Measurements from ENCODE around the gene LACTBL1. TPM values are rescaled to one million over a fixed set of nuclear protein-coding genes. Genes with fewer than 3 reads are reported as not detected.
A peak's percentile ranks its signal among the peaks of the same experiment; 100 is the strongest.

Gene LACTBL1
- total RNA-seq, 1 donor = not detected

DNA sequence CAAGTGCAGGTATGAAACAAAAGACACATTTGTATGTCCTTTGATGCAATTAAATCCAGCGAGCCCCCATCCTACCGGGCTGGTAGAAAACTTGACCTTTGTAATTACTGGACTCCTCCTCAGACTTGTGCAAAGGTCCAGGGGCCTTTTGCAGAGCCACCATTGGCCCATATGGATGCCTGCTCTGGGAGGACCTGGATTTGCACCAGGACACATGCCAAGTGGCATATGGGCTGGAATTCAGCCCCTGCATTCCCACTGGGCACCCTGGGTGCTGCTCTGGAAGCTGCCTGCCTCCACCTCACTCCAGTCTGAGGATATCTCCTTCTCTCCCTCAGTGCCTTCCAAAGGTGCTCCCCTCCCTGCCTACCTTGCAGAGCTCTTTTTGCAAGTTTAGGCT, 36.0 kb downstream of the LACTBL1 start:
- Histone ChIP-seq H3K36me3 (ENCODE audit: insufficient read depth, low read length) (no peaks in the 10 kb centered on the region), H2AFZ (ENCODE audit: low read length) (no peak overlapping the region), H3K4me3 (ENCODE audit: insufficient read depth, low read length) (no peak overlapping the region)

DNA sequence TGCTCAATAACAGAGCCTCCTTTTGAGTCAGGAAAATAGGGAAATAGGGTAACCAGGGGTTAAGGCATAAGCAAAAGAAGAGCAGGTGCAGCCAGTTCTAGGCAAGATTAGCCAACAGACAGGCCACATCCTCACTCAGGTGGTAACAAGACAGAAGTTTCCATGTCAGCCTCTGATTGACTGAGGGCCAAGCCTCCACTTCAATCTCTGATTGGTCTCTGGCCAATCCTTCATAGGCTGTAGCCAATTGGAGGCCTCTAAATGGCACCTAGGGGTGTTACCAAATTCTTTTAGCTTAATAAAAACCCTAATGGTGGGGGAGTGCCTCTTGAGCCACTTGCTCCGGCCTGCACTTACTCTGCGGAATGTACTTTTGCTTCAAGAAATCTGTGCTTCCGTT, 37.2 kb downstream of the LACTBL1 start:
- H3K9me3 ChIP-seq (ENCODE audit: low read depth, low read length) = no peaks in the 10 kb centered on the region
- H2AFZ ChIP-seq (ENCODE audit: low read length) = no peak overlapping the region
- H3K27ac ChIP-seq (ENCODE audit: low read depth, low read length) = no peak overlapping the region
- H3K4me2 ChIP-seq (ENCODE audit: insufficient read depth, low read length) = no peak overlapping the region
- no peaks in the 10 kb centered on the region for H3K4me1 ChIP-seq (ENCODE audit: insufficient read depth, low read length)
- peaks cover 5% of the 10 kb centered on the region for H3K27me3 ChIP-seq (ENCODE audit: insufficient read depth, low read length)
- TF ChIP-seq, protein P1, sequence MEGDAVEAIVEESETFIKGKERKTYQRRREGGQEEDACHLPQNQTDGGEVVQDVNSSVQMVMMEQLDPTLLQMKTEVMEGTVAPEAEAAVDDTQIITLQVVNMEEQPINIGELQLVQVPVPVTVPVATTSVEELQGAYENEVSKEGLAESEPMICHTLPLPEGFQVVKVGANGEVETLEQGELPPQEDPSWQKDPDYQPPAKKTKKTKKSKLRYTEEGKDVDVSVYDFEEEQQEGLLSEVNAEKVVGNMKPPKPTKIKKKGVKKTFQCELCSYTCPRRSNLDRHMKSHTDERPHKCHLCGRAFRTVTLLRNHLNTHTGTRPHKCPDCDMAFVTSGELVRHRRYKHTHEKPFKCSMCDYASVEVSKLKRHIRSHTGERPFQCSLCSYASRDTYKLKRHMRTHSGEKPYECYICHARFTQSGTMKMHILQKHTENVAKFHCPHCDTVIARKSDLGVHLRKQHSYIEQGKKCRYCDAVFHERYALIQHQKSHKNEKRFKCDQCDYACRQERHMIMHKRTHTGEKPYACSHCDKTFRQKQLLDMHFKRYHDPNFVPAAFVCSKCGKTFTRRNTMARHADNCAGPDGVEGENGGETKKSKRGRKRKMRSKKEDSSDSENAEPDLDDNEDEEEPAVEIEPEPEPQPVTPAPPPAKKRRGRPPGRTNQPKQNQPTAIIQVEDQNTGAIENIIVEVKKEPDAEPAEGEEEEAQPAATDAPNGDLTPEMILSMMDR (IDR thresholded peaks at IDR 0.05; ENCODE audit: extremely low read depth, low read depth, low read length) = no peak
- no peaks in the 10 kb centered on the region for H4K20me1 ChIP-seq (ENCODE audit: insufficient read depth, low read length)
- no peak overlapping the region for H3K4me3 ChIP-seq (ENCODE audit: insufficient read depth, low read length)
- no peaks in the 10 kb centered on the region for H3K36me3 ChIP-seq (ENCODE audit: insufficient read depth, low read length)
- no peak for DNase-seq (ENCODE audit: insufficient read length, low spot score, missing footprints)
- no peaks in the 10 kb centered on the region for H3K79me2 ChIP-seq (ENCODE audit: insufficient read depth, low read length)

More for the DNA sequence above, 36.0 kb downstream of the LACTBL1 start:
- Histone ChIP-seq H3K79me2 (ENCODE audit: insufficient read depth, low read length) (no peaks in the 10 kb centered on the region), H3K4me2 (ENCODE audit: insufficient read depth, low read length) (no peak overlapping the region), H3K9me3 (ENCODE audit: low read depth, low read length) (peaks cover 5% of the 10 kb centered on the region), H3K27ac (ENCODE audit: low read depth, low read length) (no peak overlapping the region), H3K27me3 (ENCODE audit: insufficient read depth, low read length) (peaks cover 5% of the 10 kb centered on the region), H3K4me1 (ENCODE audit: insufficient read depth, low read length) (no peaks in the 10 kb centered on the region), H4K20me1 (ENCODE audit: insufficient read depth, low read length) (no peaks in the 10 kb centered on the region)
- DNase-seq (ENCODE audit: insufficient read length, low spot score, missing footprints) = no peak
- TF ChIP-seq, protein P1 (IDR thresholded peaks at IDR 0.05; ENCODE audit: extremely low read depth, low read depth, low read length) = no peak

DNA sequence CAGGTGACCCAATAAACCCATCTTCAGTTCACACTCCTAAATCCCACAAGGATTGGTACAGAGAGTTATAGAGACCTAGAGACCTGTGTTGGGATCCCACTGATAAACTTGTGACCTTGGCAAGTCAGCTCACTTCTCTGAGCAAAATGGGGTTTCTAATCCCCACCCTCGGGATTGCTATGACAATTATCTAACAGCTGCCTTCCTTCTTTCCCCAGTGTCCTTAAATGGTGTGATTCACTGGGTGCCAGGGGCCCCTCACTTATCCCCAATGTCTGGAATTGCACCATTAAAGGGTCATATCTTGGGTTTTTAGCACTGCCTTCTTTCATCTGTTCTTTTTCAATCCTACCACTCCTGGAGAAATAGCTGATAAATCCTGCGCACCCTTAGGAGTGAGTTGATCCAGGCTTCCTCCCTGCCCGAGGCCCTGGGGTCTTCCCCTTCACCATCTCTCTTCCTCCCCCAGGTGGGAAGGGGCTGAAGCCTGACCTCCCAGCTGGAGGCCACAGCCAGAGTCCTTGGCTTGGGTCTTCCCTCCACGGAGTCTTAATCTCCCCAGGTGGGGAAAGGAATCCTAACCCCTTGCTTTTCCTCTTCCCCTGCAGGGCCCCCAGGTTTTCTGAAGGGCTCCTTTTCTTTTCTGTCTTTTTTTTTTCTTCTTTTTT, 39.7 kb downstream of the LACTBL1 start:
- TF ChIP-seq, protein P1 (IDR thresholded peaks at IDR 0.05; ENCODE audit: extremely low read depth, low read depth, low read length) = no peak
- peak; percentile 71 for DNase-seq (ENCODE audit: insufficient read length, low spot score, missing footprints)

DNA sequence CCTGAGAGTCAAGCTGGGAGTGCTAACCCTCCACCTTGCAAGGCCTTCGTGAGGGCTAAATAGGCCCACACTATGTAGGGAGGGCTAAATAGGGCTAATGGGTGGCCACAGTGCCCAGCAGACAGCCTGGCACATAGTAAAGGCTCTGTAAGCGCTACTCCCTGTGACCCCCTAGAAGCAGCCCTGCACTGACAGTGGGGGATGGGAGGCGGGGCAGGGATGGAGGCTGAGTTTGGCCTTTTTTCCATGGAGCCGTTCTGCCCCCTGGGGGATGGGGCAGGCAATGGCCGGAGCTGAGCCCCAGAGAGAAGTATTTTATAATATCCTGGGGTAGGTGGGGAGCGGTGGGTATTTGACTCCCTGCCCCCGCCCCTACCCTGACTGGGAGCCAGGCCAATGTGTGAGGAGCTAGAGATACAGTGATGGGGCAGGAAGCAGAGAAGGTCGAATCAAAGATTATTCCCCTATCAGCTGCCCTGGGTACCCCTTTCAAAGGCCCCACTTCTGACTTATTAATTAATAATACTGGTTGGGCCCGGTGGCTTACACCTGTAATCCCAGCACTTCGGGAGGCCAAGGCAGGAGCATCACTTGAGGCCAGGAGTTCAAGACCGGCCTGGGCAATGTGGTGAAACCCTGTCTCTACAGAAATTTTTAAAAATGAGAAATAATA, 42.3 kb downstream of the LACTBL1 start:
- no peak overlapping the region for H3K4me2 ChIP-seq (ENCODE audit: insufficient read depth, low read length)
- no peaks in the 10 kb centered on the region for H3K79me2 ChIP-seq (ENCODE audit: insufficient read depth, low read length)
- no peaks in the 10 kb centered on the region for H3K36me3 ChIP-seq (ENCODE audit: insufficient read depth, low read length)
- TF ChIP-seq, protein P1 (IDR thresholded peaks at IDR 0.05; ENCODE audit: extremely low read depth, low read depth, low read length) = peak; percentile 81
- DNase-seq (ENCODE audit: insufficient read length, low spot score, missing footprints) = peak; percentile 96
- H3K4me3 ChIP-seq (ENCODE audit: insufficient read depth, low read length) = no peak overlapping the region
- no peaks in the 10 kb centered on the region for H3K9me3 ChIP-seq (ENCODE audit: low read depth, low read length)
- H2AFZ ChIP-seq (ENCODE audit: low read length) = no peak overlapping the region
- peaks cover 20% of the 10 kb centered on the region for H3K27me3 ChIP-seq (ENCODE audit: insufficient read depth, low read length)
- H3K27ac ChIP-seq (ENCODE audit: low read depth, low read length) = no peak overlapping the region
- no peaks in the 10 kb centered on the region for H4K20me1 ChIP-seq (ENCODE audit: insufficient read depth, low read length)
- H3K4me1 ChIP-seq (ENCODE audit: insufficient read depth, low read length) = no peaks in the 10 kb centered on the region

More for the DNA sequence above, 39.7 kb downstream of the LACTBL1 start:
- H3K36me3 ChIP-seq (ENCODE audit: insufficient read depth, low read length) = no peaks in the 10 kb centered on the region
- H3K4me1 ChIP-seq (ENCODE audit: insufficient read depth, low read length) = no peaks in the 10 kb centered on the region
- peaks cover 5% of the 10 kb centered on the region for H3K27me3 ChIP-seq (ENCODE audit: insufficient read depth, low read length)
- H3K4me2 ChIP-seq (ENCODE audit: insufficient read depth, low read length) = no peak overlapping the region
- no peak overlapping the region for H3K27ac ChIP-seq (ENCODE audit: low read depth, low read length)
- no peaks in the 10 kb centered on the region for H3K9me3 ChIP-seq (ENCODE audit: low read depth, low read length)
- H4K20me1 ChIP-seq (ENCODE audit: insufficient read depth, low read length) = no peaks in the 10 kb centered on the region
- H2AFZ ChIP-seq (ENCODE audit: low read length) = no peak overlapping the region
- H3K4me3 ChIP-seq (ENCODE audit: insufficient read depth, low read length) = no peak overlapping the region
- no peaks in the 10 kb centered on the region for H3K79me2 ChIP-seq (ENCODE audit: insufficient read depth, low read length)

All from osteoblast (primary cell).